Measurements from ENCODE around the gene GRIN2A. TPM values are rescaled to one million over a fixed set of nuclear protein-coding genes. Genes with fewer than 3 reads are reported as not detected.

Gene GRIN2A
- polyA plus RNA-seq, 1 donor (not counting 4 experiments of a cell fraction or from before 2014, with no cell fraction given): 0.01 TPM

DNA sequence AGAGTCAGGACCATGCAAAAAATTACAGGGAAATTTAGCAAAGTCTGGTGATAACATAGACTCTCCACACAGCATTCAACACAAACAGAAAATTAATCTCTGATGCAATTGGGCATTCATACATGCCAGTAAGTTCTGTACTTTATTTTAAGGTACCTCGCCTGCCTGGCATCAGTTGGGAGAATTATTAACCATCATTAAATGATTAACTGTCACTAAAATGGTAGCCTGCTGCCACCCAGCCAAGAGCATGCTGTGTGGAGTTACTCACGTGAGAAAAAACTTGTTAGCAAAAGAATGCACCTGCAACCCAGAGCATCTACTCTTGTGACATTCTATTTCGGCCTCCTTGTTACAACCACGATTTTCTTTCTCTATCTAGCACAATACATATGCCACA, 117.2 kb downstream of the GRIN2A start:
- H3K27me3 ChIP-seq (ENCODE audit: control insufficient read depth, extremely low read depth, insufficient read depth, low read length): no peaks in the 10 kb centered on the region
- no peak for FAIRE-seq
- no peaks in the 10 kb centered on the region for H3K79me2 ChIP-seq (ENCODE audit: control insufficient read depth, insufficient read depth, low read length)
- TF ChIP-seq EZH2 (IDR thresholded peaks at IDR 0.05; ENCODE audit: low read length): no peak
- TF ChIP-seq, protein P1, sequence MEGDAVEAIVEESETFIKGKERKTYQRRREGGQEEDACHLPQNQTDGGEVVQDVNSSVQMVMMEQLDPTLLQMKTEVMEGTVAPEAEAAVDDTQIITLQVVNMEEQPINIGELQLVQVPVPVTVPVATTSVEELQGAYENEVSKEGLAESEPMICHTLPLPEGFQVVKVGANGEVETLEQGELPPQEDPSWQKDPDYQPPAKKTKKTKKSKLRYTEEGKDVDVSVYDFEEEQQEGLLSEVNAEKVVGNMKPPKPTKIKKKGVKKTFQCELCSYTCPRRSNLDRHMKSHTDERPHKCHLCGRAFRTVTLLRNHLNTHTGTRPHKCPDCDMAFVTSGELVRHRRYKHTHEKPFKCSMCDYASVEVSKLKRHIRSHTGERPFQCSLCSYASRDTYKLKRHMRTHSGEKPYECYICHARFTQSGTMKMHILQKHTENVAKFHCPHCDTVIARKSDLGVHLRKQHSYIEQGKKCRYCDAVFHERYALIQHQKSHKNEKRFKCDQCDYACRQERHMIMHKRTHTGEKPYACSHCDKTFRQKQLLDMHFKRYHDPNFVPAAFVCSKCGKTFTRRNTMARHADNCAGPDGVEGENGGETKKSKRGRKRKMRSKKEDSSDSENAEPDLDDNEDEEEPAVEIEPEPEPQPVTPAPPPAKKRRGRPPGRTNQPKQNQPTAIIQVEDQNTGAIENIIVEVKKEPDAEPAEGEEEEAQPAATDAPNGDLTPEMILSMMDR (optimal IDR thresholded peaks at IDR 0.05 in 1 of 3, IDR thresholded peaks at IDR 0.05 in 1 of 3, conservative IDR thresholded peaks at IDR 0.05 in 1 of 3; ENCODE audit: extremely low read depth in 1 of 3, insufficient read depth in 2 of 3, low read length in 3 of 3): no peak
- H3K4me2 ChIP-seq (ENCODE audit: control insufficient read depth, extremely low read depth, insufficient read depth, low read depth, low read length): no peak overlapping the region
- H4K20me1 ChIP-seq (ENCODE audit: control insufficient read depth, extremely low read depth, insufficient read depth, low read length): no peaks in the 10 kb centered on the region
- no peak overlapping the region for H3K4me3 ChIP-seq (ENCODE audit: control insufficient read depth in 2 of 3, extremely low read depth in 1 of 3, insufficient read depth in 2 of 3, low read depth in 1 of 3, low read length in 3 of 3)
- H2AFZ ChIP-seq (ENCODE audit: control insufficient read depth, low read length): no peak overlapping the region
- no peaks in the 10 kb centered on the region for H3K4me1 ChIP-seq (ENCODE audit: control insufficient read depth, extremely low read depth, insufficient read depth, low read length)
- no peak for DNase-seq (ENCODE audit: low read depth, low spot score)
- no peak overlapping the region for H3K9ac ChIP-seq (ENCODE audit: control insufficient read depth, extremely low read depth, insufficient read depth, low read length)
- H3K27ac ChIP-seq (ENCODE audit: control insufficient read depth, insufficient read depth, low read length): no peak overlapping the region
- dilution Hi-C loops (cut with MboI; ENCODE audit: extremely low pct_ligation_motif_present, low sequenced_read_pairs): no loop called here
- H3K9me3 ChIP-seq (ENCODE audit: control insufficient read depth, low read depth, low read length): no peaks in the 10 kb centered on the region
- H3K36me3 ChIP-seq (ENCODE audit: control insufficient read depth in 2 of 2, extremely low read depth in 1 of 2, insufficient read depth in 2 of 2, low read length in 2 of 2): no peaks in the 10 kb centered on the region
- H3K9me1 ChIP-seq (ENCODE audit: control insufficient read depth, extremely low read depth, insufficient read depth, low read length): no peaks in the 10 kb centered on the region

DNA sequence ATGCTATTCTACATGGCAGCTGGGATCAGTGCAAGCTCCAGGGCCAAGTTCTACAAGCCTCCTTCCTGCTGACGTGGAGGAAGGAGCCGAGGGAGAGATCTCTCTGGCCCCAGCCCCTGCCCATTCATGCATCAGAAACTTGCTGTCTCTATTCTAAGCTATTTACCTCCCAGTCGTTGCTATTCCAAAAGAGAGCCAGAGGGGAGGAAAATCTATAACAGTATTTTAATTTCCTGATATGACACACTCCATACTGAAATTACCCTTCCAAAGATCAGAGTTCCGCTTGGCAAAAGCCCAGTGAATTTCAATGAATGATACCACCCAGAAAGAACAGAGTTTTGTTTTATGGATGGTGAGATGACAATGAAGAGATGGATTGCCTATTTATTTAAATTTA, 133.4 kb downstream of the GRIN2A start:
- Histone ChIP-seq H3K4me2 (ENCODE audit: control insufficient read depth, extremely low read depth, insufficient read depth, low read depth, low read length) (no peak overlapping the region), H3K9me1 (ENCODE audit: control insufficient read depth, extremely low read depth, insufficient read depth, low read length) (no peaks in the 10 kb centered on the region), H4K20me1 (ENCODE audit: control insufficient read depth, extremely low read depth, insufficient read depth, low read length) (no peaks in the 10 kb centered on the region), H3K4me1 (ENCODE audit: control insufficient read depth, extremely low read depth, insufficient read depth, low read length) (no peaks in the 10 kb centered on the region), H3K27ac (ENCODE audit: control insufficient read depth, insufficient read depth, low read length) (no peak overlapping the region), H3K9me3 (ENCODE audit: control insufficient read depth, low read depth, low read length) (no peaks in the 10 kb centered on the region), H3K79me2 (ENCODE audit: control insufficient read depth, insufficient read depth, low read length) (no peaks in the 10 kb centered on the region), H3K36me3 (ENCODE audit: control insufficient read depth in 2 of 2, extremely low read depth in 1 of 2, insufficient read depth in 2 of 2, low read length in 2 of 2) (no peaks in the 10 kb centered on the region), H2AFZ (ENCODE audit: control insufficient read depth, low read length) (no peak overlapping the region), H3K27me3 (ENCODE audit: control insufficient read depth, extremely low read depth, insufficient read depth, low read length) (no peaks in the 10 kb centered on the region), H3K4me3 (ENCODE audit: control insufficient read depth in 2 of 3, extremely low read depth in 1 of 3, insufficient read depth in 2 of 3, low read depth in 1 of 3, low read length in 3 of 3) (no peak overlapping the region), H3K9ac (ENCODE audit: control insufficient read depth, extremely low read depth, insufficient read depth, low read length) (no peak overlapping the region)
- FAIRE-seq (no peak), DNase-seq (ENCODE audit: low read depth, low spot score) (no peak)
- TF ChIP-seq, protein P1 (optimal IDR thresholded peaks at IDR 0.05 in 1 of 3, IDR thresholded peaks at IDR 0.05 in 1 of 3, conservative IDR thresholded peaks at IDR 0.05 in 1 of 3; ENCODE audit: extremely low read depth in 1 of 3, insufficient read depth in 2 of 3, low read length in 3 of 3): no peak
- TF ChIP-seq EZH2 (IDR thresholded peaks at IDR 0.05; ENCODE audit: low read length): no peak
- dilution Hi-C loops (cut with MboI; ENCODE audit: extremely low pct_ligation_motif_present, low sequenced_read_pairs): no loop called here

Measured in keratinocyte (primary cell).